GM21528 (cell line): ENCODE measurements around the gene IGF1.

Experiments used
- ATAC-seq: cut with Tn5 transposase; IDR thresholded peaks from one replicate; pipeline ENCODE4 v1.9.1; 2021; ENCODE audit warnings: mild to moderate bottlenecking, moderate library complexity; ENCODE audit not compliant: unreplicated experiment, low FRiP score

Gene IGF1

DNA sequence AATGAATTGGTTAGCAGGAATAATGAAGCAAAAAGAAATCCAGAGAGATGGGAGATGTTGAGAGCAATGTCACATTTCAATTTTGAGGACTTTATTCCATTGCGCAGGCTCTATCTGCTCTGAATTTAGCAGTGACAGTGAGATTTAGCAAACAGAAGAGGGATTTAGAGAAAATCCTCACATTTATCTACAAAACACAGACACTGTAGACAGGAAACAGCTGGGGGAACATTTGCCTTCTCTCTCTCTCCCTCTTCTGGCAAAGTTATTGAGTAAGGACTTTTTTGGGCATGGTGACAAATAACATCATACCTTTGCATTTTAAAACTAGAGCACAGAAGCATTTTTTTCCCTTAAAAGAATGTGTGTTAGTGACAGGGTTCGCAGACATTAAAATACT, at the start of gene IGF1:
TSS of gene IGF1 (minus strand) at position 158 of the 400 bp plus-strand sequence. CDS start 182 bp downstream, outside the sequence.
- ATAC-seq: no peak

DNA sequence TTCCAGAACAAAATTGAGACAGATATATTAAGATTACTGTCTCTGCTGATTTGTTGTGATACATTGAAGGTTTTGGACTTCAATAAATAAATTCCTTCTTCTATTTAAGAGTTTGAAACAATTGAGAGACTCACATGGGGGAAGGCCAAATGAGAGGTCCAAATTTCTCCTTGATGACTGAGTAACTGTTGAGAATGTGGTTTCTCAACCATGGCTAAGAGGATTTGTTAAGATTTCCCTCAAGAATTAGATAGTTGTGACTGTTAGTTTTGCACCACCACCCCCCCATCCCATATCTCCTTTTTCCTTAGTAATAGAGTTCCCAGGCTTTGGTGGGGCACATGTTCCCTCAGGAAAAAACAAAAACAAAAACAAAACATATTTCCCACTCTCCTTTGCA, 47.7 kb upstream of the IGF1 start:
- ATAC-seq: no peak

DNA sequence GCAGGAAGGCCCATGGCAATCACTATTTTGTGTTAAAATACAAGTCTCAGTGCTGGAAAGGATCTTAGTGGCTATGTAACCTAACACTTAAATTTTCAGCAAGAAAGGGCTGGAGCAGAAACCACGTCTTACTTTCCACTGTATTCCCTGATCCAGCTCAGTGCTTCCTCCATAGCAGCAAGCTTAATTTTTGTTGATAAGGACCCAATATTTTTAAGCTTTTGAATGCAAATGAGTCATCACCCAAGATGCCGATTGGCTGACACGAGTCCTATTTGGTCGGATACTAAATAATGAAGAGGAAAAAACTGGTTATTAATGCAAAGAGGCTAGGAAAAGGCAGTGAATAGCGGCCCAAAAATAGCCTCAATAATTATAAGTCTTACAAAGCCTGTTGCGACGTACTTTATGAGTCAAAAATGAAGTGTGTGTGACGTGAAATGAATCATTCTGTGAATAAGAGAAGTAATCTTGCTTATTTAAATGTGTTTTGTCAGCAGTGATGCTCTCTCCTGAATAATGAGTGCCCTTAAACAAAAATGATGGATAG, 46.9 kb upstream of the IGF1 start:
- no peak for ATAC-seq

DNA sequence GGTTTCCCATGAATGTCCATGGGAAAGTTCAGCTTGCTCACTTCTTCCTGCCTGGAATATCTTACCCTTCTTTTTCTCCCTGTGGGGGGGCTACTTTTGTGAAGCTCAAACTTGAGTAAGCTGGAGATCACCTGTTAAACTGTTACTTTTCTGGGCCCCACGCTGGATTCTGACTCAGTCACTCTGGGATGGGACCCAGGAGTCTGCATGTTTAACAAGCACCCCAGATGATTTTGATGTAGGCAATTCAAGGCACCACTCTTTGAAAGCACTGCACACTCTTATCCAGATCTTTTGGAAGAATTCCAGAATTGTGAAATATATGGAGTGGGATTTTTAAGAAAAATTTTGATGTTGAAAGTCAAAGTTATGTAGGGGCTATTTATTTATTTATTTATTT, 46.3 kb upstream of the IGF1 start:
- no peak for ATAC-seq

DNA sequence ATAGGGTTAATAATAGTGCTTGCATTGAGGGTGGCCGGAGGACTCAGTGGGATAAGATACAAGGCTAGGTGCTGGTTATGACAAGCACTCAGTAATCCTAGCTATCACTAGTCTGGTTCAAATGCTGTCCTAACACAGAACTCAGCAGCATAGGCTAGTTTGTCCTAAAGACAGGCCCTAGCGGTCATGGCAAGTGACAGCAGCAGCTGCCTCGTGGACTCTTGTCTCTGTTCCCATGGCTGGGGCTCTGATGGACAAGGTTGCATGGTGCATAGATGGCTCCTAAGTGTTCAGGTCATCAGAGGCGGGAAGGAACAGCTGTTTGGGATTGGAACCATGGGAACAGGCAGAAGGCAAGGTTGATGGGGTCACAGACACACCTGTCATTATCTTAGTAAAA, 42.4 kb upstream of the IGF1 start:
- no peak for ATAC-seq

DNA sequence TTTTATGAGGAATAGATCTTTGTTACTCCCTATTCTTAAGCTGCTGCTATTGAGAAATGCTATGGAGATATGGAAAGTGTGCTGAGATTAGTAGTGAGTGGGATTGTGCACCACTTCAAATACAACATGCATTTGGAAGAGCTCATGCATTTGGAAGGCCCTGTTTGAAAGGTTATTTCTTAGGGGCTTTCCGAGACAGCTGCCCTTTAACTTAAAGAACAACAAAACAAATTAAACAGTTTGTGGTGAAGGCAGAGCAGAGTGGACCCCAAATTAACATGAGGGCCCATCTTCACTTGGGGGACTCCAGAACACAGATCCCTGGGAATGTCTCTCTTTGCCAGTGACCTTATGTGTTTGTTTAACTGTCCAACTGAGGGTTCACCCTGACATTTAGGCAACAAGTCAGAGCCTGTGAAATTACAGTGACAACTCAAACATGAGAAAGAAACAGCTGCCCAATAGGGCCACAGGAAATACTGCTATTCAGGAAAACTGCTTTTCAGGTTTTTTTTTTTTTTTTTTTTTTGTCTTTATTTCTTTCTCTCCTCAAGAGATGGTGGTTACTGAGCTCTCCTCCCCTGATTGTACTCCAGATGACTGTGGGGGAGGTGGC, 41.4 kb upstream of the IGF1 start:
- ATAC-seq: no peak

DNA sequence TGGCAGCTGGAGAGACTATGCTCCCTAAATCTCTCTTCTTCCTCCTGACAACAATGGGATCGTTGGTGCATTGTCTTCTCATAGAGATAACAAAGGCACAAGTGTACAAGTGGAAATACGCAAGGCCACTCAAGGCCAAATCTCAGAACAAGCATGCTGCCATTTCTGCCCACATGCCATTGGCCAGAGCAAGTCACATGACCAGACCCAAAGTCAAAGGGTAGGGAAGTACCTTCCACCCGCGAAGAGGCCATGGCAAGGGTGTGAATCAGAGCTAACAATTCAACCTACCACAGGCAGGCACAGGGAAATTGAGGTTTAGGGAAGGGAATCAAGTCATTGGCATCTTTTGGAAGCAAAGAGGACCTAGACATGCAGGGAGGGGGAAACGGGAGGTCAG, 38.5 kb upstream of the IGF1 start:
- ATAC-seq: no peak

DNA sequence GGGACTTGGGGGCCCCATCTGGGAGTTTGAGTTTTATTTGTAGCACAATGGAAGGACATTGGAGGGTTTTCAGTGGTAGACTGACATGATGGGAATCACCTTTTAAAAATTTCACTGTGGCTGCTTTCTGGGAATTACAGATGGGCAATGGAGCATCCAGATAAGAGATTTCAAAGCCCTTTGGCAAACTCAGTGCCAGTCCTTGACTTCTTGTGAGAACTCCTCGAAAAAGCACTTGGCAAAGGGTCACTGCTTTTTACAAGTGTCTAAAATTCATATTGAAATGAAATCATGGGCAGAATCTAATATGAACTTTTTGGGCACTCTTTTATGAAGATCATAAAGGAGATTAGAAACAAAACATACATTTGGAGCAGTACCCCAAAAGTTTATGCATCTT, 34.3 kb upstream of the IGF1 start:
- no peak for ATAC-seq

DNA sequence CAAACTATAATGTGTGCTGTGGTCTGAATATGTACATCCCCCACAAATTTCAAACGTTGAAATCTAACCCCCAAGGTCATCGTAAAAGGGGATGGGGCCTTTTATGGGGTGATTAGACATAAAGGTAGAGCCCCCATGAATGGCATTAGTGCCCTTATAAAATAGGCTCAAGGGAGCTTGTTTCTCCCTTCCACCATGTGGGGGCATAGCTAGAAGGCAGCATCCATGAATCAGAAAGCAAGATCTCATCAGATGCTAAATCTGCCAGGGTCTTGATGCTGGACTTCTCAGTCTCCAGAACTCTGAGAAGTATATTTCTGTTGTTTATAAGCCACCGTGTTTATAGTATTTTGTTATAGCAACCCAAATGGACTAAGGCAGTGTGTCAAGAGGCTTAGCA, 33.4 kb upstream of the IGF1 start:
- ATAC-seq: no peak

DNA sequence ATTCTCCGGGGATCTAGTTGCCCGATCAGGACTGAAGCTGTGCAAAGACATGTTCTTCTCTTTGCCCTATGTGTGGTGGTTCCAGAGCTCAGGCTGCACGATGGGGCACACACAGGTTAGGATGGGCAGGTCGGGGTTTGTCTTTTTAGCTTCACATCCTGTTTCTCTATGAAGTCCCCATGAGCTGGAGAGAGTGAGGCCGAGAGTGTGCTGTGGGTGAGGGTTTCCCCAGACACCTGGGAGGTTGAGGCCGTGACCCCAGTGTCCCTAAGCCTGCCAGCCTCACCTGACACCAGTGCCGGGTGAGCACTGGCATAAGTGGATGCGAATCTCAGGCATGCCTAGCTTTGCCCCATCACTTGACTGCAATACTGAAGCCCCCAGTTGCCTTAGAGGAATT, 32.9 kb upstream of the IGF1 start:
- ATAC-seq: peak; percentile 81

DNA sequence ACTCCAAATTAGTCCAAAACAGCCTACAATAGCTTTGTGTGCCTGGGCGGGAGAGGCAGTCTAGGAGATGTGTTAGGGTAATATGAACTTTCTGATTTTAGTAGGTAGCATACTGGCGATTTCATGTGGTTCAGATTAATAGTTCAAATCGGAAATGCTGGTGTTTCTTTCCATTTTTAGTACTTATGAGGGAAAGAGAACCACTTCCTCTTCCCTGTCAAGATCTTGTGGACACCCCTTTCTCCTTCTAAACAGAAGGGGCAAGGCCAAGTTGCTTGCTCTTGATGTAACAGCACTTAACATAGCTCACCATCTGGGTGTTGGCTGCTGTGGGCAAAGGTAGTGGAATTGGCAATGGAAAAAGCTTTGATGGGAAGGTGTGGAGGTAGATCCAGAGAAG, 32.2 kb upstream of the IGF1 start:
- ATAC-seq: peak; percentile 25

DNA sequence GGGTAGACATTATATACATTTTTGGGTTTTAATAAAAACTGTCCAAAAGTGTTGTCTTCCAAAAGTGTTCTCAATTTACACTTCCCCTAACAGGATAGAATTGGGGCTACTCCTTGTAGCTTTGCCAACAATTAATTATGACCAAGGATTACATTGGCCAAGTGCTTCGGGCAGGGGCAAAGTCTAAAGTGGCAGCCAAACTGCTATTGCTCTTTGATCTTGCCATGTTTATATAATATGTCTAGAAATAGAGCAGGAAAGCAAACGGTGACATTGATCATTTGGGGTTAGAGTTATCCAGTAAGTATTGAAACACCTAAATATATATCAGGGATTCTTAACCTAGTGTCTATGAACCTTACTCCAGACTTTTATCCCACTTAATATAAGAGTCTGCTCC, 31.2 kb upstream of the IGF1 start:
- no peak for ATAC-seq

DNA sequence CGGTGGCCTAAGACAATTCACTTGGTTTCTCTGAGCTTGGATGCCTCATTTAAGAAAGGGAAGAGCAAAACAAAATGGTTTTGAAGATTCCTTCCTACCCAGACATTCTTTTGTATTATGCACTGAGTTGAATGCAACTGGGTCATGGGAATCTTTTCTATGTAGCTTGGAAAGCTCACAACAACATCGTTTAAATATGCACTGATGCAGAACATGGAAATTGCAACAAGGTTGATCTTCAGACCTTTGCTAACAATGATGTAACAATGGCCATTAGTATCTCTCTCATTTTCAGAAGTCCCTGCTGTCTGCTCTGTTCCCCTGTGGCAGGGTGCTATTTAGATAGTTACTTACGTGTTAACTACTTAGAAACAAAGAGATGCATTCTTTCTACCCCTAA, 30.1 kb upstream of the IGF1 start:
- no peak for ATAC-seq

DNA sequence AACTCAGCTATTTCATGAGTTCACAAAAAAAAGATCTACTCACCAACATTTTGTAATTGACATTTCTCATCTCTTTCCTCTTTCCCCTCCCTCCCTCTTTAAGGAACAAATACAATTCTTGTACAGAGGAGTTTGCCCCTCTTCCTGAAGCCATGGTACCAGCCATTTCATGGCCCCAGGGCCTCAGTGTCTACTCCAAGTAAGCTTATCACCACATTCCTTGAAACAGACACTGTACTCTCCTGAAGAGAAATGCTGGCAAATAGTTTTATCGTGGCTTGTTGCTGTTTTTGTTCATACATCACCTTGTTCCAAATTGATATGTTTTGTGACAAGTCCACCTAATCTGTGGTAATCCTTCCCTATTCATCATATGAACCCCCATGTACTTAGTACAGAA, 29.7 kb upstream of the IGF1 start:
- ATAC-seq: no peak

DNA sequence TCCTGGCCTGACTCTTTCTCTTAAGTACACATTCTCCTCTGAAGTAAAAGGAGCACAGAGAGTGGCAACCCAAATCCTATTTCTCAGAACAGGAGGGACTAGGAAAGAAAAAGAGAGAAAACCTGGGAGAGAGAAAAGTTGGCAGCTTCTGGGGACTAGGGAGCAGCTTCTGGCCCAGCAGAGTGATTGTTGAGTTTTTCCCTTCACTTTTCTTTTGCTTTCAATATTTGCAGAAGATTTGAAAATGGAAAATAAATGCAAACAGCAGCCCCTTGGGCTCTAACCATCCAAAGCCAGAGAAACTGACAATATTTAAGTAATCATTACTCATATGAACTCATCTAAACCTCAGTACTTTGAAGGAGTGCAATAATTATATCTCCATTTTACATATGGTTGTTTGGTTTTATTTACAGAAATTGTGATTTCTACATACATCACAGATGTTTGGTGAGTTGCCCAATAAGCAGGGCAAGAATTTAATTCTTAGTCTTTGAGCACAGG, 28.8 kb upstream of the IGF1 start:
- no peak for ATAC-seq

DNA sequence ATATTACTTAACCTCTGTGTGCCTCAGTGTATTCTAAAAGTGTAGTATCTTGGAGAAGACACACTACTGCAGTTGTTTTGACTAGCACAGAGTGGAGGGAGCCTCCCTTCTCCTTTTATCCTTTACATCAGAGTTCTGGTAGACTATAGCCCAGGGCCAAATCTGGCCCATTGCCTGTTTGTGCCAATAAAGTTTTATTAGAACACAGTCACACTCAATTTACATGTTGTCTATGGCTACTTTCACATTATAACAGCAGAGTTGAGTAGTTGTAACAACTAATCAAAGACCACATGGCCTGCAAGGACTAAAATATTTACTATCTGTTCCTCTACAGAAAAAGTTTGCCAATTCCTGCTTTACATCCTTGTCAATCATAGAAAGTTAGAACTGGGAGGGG, 27.7 kb upstream of the IGF1 start:
- ATAC-seq: no peak

DNA sequence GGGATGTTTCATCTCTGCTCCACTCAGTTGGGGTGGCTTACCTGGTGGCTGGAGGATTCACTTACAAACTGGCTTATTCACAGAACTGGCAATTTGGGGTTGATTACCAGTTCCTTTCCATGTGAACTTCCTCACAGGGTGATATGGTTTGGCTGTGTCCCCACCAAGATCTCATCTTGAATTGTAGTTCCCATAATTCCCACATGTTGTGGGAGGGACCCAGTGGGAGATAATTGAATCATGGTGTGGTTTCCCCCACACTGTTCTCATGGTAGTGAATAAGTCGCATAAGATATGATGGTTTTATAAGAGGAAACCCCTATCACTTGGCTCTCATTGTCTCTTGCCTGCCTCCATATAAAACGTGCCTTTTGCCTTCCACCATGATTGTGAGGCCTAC, 26.9 kb upstream of the IGF1 start:
- no peak for ATAC-seq

DNA sequence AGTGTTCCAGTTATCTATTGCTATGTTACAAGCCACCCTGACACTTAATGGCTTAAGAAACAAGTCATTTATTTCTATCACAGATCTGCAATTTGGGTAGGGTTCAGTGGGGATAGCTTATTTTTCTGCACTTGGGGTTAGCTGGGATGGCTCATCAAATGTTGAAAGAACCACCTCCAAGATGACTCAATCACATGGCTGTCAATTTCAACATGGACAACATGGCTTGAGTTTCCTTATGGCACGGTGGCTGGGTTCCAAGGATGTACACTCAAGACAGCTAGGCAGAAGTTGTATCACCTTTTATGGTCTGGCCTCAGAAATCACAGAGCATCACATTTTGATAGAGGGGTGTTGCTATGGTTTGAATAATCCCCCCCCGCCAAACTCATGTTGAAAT, 24.5 kb upstream of the IGF1 start:
- ATAC-seq: no peak

DNA sequence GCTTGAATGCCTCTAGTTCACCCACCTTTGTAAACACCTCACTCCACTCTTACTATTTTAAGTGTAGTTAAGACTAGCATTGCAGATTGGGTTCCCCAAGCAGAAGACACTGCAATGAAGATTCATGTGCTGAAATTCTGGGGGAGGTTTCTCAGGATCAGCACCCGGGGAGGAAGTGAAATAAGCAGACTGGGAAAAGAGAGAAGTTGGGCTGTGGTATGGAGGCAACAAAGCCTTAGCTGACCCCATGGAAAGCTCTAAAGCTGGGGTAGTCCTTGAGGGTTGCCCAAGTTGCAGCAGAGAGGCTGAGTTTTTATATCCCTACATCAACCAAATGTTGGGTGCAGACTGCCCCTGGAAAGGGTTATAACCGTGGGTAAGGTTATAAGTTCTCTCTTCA, 23.9 kb upstream of the IGF1 start:
- no peak for ATAC-seq

DNA sequence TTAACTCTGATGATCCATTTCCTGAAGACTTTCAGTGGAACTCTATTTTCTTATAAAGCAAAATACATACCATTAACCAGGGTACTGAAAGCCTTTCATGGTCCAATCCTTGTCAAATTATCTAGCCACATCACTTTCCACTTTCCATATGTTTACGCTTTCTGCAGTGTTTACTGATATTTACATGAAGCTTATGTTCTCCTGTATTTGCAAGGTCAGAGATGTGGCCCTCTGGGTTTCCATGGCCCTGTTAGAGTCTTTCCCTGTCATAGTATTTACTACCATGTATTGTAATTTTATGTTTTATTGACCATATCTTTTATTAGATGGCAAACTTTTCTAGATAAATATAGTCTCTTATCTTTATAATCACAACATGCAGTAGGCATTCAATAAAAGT, 23.5 kb upstream of the IGF1 start:
- no peak for ATAC-seq

DNA sequence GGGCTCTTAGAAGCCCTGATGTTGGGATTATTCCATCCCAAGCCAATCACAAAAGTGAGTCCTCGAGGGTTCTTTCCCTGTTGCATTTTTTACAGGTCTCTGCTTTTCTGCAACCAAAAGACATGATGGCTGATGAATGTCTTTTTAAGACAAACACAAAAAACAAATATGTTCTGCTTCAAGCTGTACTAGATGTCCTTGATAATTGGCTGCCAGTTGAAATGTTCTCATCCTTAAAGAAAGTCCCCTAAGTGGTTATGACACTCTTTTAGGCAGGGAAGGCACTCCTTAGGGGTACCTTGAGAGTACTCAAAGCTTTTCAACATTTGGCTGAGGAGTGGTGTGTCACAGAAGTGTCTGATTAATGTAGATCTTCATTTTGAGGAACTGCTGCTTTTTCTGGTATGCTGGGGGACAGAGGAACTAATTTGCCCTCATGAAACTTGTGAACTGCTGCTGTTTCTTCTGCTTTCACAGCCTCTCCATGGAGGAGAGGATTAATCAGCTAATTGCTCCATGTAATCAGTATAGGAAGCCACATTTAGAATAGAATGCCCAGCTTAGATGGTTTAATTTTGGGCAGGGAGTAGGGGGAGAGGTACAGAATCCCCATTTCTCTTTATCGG, 22.8 kb upstream of the IGF1 start:
- no peak for ATAC-seq

DNA sequence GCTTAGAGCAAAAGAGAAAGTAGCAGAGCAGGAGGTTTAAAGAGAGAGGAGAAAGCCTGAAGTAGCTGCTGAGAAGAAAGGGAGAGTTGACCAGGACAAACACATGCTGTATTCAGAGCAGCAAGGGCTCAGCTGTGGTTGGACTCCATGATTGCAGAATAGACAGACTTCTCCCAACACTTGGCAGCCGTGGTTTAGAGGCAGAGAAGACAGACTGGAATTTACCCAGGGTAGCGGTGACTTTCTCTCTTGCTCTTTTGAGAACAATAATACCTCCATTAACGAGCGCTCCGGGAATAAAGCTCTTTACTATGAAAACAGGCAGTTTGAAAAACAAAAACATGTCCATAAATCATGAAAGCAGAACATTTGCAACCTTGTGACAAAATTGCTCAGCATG, 21.4 kb upstream of the IGF1 start:
- no peak for ATAC-seq
